CD14-positive monocyte (primary cell): ENCODE measurements around the gene ANKRD62. TPM values are rescaled to one million over a fixed set of nuclear protein-coding genes. Genes with fewer than 3 reads are reported as not detected.

Experiments used
- DNase-seq, 3 donors: peaks; one replicate each; pipeline ENCODE4 v3.0.0-alpha.2; 2011 to 2022
- H2AFZ ChIP-seq: 2 replicates; pipeline ENCODE4 v1.6.0; 2012; ENCODE audit warnings: mild to moderate bottlenecking, low read depth, low read length, inconsistent platforms; ENCODE audit not compliant: insufficient read depth, poor library complexity, severe bottlenecking
- H3K27ac ChIP-seq, 2 donors: 1 replicate in 1 of 2; 2 replicates in 1 of 2; pipeline ENCODE4 v1.5.1; 2012 to 2013; ENCODE audit warnings: low read length in 2 of 2, control low read depth in 1 of 2, inconsistent platforms in 1 of 2, low read depth in 1 of 2, mild to moderate bottlenecking in 1 of 2
- H3K27me3 ChIP-seq, 2 donors: one replicate each; pipeline versions ENCODE4 v1.6.0 to v1.6.1; 2011 to 2013; ENCODE audit warnings: low read length in 2 of 2; ENCODE audit not compliant: control insufficient read depth in 2 of 2, insufficient read depth in 2 of 2
- H3K36me3 ChIP-seq, 2 donors: replicated peaks in 1 of 2; 1 replicate in 1 of 2; 2 replicates in 1 of 2; pipeline versions ENCODE4 v1.5.1 to v1.6.1; 2012 to 2013; ENCODE audit warnings: low read length in 2 of 2, control low read depth in 1 of 2, inconsistent platforms in 1 of 2, mild to moderate bottlenecking in 1 of 2; ENCODE audit not compliant: insufficient read depth in 2 of 2, control insufficient read depth in 1 of 2
- H3K4me1 ChIP-seq, 2 donors: 1 replicate in 1 of 2; 2 replicates in 1 of 2; pipeline versions ENCODE4 v1.5.1 to v1.6.1; 2012 to 2013; ENCODE audit warnings: low read length in 2 of 2, control low read depth in 1 of 2, inconsistent platforms in 1 of 2, mild to moderate bottlenecking in 1 of 2, moderate library complexity in 1 of 2; ENCODE audit not compliant: insufficient read depth in 2 of 2, control insufficient read depth in 1 of 2
- H3K4me2 ChIP-seq: replicated peaks from 2 replicates; pipeline ENCODE3; 2012; ENCODE audit warnings: low read length, moderate library complexity, mild to moderate bottlenecking; ENCODE audit not compliant: poor library complexity, severe bottlenecking; ENCODE audit errors: extremely low read depth
- H3K4me3 ChIP-seq, 3 experiments: fragments of 200-600 bp in 1 of 3; sonication (generic) in 1 of 3; replicated peaks in 1 of 3; 1 replicate in 2 of 3; 2 replicates in 1 of 3; pipeline ENCODE4 v1.5.1; 2011 to 2013; ENCODE audit warnings: low read length in 3 of 3, mild to moderate bottlenecking in 3 of 3, control low read depth in 2 of 3, low read depth in 2 of 3, inconsistent platforms in 1 of 3, moderate library complexity in 1 of 3
- H3K79me2 ChIP-seq: 2 replicates; pipeline ENCODE4 v1.6.0; 2012; ENCODE audit warnings: mild to moderate bottlenecking, control low read depth, inconsistent platforms, low read length, moderate library complexity; ENCODE audit not compliant: insufficient read depth
- H3K9ac ChIP-seq: 2 replicates; pipeline ENCODE4 v1.6.0; 2017; ENCODE audit warnings: low read length, mild to moderate bottlenecking; ENCODE audit not compliant: insufficient read depth, poor library complexity, severe bottlenecking
- H3K9me3 ChIP-seq, 2 donors: replicated peaks in 1 of 2; 1 replicate in 1 of 2; 2 replicates in 1 of 2; pipeline versions ENCODE4 v1.5.1 to v1.6.1; 2012 to 2013; ENCODE audit warnings: low read length in 2 of 2, control low read depth in 1 of 2; ENCODE audit not compliant: control insufficient read depth in 1 of 2, insufficient read depth in 1 of 2
- H4K20me1 ChIP-seq: 2 replicates; pipeline ENCODE4 v1.6.0; 2012; ENCODE audit warnings: mild to moderate bottlenecking, low read length, control low read depth, moderate library complexity; ENCODE audit not compliant: insufficient read depth
- H3K27ac Mint-ChIP-seq, 7 donors: one replicate each; pipeline ENCODE4 v1.8.0; 2020; ENCODE audit warnings: mild to moderate bottlenecking in 7 of 7, mixed read lengths in 7 of 7, moderate library complexity in 6 of 7, inconsistent platforms in 2 of 7
- H3K27me3 Mint-ChIP-seq, 3 donors: one replicate each; pipeline ENCODE4 v1.8.0; 2021 to 2022; ENCODE audit warnings: low read depth in 3 of 3, mild to moderate bottlenecking in 3 of 3, mixed read lengths in 3 of 3, moderate library complexity in 3 of 3, inconsistent platforms in 1 of 3
- H3K36me3 Mint-ChIP-seq, 2 donors: one replicate each; pipeline ENCODE4 v1.8.0; 2020; ENCODE audit warnings: mixed read lengths in 2 of 2, inconsistent platforms in 1 of 2, mild to moderate bottlenecking in 1 of 2
- H3K4me1 Mint-ChIP-seq: one replicate; pipeline ENCODE4 v1.8.0; 2020; ENCODE audit warnings: mild to moderate bottlenecking, mixed read lengths
- H3K4me3 Mint-ChIP-seq, 2 donors: one replicate each; pipeline ENCODE4 v1.8.0; 2020; ENCODE audit warnings: mild to moderate bottlenecking in 2 of 2, mixed read lengths in 2 of 2, moderate library complexity in 1 of 2
- H3K9me3 Mint-ChIP-seq, 7 donors: one replicate each; pipeline ENCODE4 v1.8.0; 2020 to 2022; ENCODE audit warnings: mixed read lengths in 7 of 7, mild to moderate bottlenecking in 6 of 7, moderate library complexity in 6 of 7, inconsistent platforms in 2 of 7
- CTCF ChIP-seq: fragments of 200-600 bp; IDR thresholded peaks from one replicate; pipeline ENCODE4 v1.8.0; 2022; ENCODE audit warnings: antibody characterized with exemption, mild to moderate bottlenecking
- WGBS: methylation state at CpG from one replicate; pipeline ENCODE4 v1.1.5; 2013; ENCODE audit warnings: missing lambda C conversion rate; ENCODE audit not compliant: insufficient coverage; 5-methylcytosine and 5-hydroxymethylcytosine counted together
- intact Hi-C, 2 donors: fragments of 100-400 bp; cut with micrococcal nuclease; formaldehyde crosslinking; loops; one replicate each; pipeline versions ENCODE4 v1.15.0 to v1.15.1; 2023
- polyA plus RNA-seq, 3 donors: library from polyadenylated mRNA; depleted of rRNA in 1 of 3; unstranded in 2 of 3; stranded (reverse) in 1 of 3; fragments of 300-500 nt in 2 of 3; fragments of >200 nt in 1 of 3; fragmentation: Illumina TruSeq in 2 of 3; gene quantifications; 1 replicate in 2 of 3; 2 replicates in 1 of 3; pipeline ENCODE4 v1.2.3, GENCODE V29; 2012 to 2021

Gene ANKRD62
- polyA plus RNA-seq, 3 donors = not detected

GRCh38 chr18:12085786-12086185, 7.9 kb upstream of the ANKRD62 start:
- Histone ChIP-seq H3K27ac (no peak overlapping the region), H3K9me3 (no peaks in the 10 kb centered on the region), H2AFZ (no peak overlapping the region), H3K36me3 (no peaks in the 10 kb centered on the region), H3K9ac (no peak overlapping the region), H3K4me1 (no peaks in the 10 kb centered on the region), H3K79me2 (no peaks in the 10 kb centered on the region), H3K4me2 (no peak overlapping the region), H3K27me3 (no peaks in the 10 kb centered on the region), H4K20me1 (no peaks in the 10 kb centered on the region), H3K4me3 (no peak overlapping the region)
- H3K9me3 Mint-ChIP-seq = peaks cover 0 to 9% (median 4%) of the 10 kb centered on the region in 7 donors
- H3K36me3 Mint-ChIP-seq = no peaks in the 10 kb centered on the region
- no peak for DNase-seq
- H3K4me1 Mint-ChIP-seq = no peaks in the 10 kb centered on the region
- H3K27ac Mint-ChIP-seq = no peak overlapping the region
- H3K4me3 Mint-ChIP-seq = no peak overlapping the region
- 100% methylated on average over 4 of the region's 4 CpGs for WGBS
- H3K27me3 Mint-ChIP-seq = peaks cover 5 to 8% (median 5%) of the 10 kb centered on the region in 3 donors
- no peak for TF ChIP-seq CTCF
- intact Hi-C loops = no loop called here

GRCh38 chr18:12086249-12086648, 7.4 kb upstream of the ANKRD62 start:
- intact Hi-C loops = no loop called here
- Histone ChIP-seq H3K36me3 (no peaks in the 10 kb centered on the region), H3K9ac (no peak overlapping the region), H3K9me3 (no peaks in the 10 kb centered on the region), H3K27me3 (no peaks in the 10 kb centered on the region), H3K4me1 (no peaks in the 10 kb centered on the region), H3K4me3 (no peak overlapping the region), H3K27ac (no peak overlapping the region), H3K79me2 (no peaks in the 10 kb centered on the region), H3K4me2 (no peak overlapping the region), H4K20me1 (no peaks in the 10 kb centered on the region), H2AFZ (no peak overlapping the region)
- Mint-ChIP-seq H3K27ac (no peak overlapping the region), H3K4me1 (no peaks in the 10 kb centered on the region), H3K27me3 (peaks cover 2 to 8% (median 5%) of the 10 kb centered on the region in 3 donors), H3K9me3 (peaks cover 0 to 9% (median 4%) of the 10 kb centered on the region in 7 donors), H3K4me3 (no peak overlapping the region), H3K36me3 (no peaks in the 10 kb centered on the region)
- WGBS = 84% methylated on average over 5 of the region's 5 CpGs
- TF ChIP-seq CTCF = no peak
- DNase-seq = no peak
